ENCODE data around the gene AMOTL2. TPM values are rescaled to one million over a fixed set of nuclear protein-coding genes. Genes with fewer than 3 reads are reported as not detected.

The AMOTL2 gene
- total RNA-seq, 1 donor: 65.0 TPM

DNA sequence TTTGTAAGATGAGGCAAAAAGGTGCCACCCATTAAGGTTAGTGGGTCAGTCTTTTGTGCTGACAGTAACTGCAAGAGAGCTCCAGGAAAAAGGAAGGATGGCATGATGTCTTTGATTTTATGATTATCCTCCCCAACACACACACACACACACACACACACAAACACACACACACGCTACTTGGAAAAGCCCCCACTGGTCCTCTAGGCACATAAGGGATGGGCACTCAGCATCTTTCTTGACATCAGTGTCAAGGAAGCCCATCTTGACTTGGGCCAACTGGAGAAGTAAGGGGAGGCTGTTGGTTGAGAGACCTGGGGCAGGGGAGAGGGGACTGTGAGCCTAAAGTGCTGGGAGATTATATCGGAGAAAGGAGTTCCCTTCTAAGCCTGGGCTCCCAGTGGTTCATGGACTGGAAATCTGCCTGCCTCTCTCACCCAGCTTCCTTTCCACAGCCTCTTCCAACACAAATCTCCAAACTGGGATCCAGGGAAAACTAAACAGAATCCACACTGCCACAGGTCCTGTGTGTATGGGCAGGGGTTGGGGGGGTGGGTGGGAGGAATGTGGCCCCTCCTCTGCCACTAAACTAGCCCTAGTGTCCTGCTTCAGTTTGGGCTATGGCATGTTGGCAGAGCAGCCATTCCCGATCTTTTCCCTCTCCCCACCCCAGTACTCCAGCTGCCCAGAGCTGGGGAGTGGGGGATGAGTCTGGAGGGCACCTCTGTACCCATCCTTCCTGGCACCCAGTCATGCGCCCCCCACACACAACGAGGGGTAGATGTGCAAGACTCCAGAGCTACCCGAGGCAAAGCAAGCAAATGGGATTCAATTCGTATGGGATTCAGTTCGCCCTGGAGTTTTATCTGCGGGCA is 1.6 kb downstream of the AMOTL2 start:
- peak; percentile 48 for DNase-seq (ENCODE audit: low read depth)
- peak overlapping the region; percentile 97 for H3K4me3 ChIP-seq (ENCODE audit: low read depth, low read length)
- TF ChIP-seq CTCF (IDR thresholded peaks at IDR 0.05; ENCODE audit: insufficient read depth, low read length): no peak

GRCh38 chr3:134371542-134372324 is 2.5 kb downstream of the AMOTL2 start:
- peak; percentile 5 for TF ChIP-seq CTCF (IDR thresholded peaks at IDR 0.05; ENCODE audit: insufficient read depth, low read length)
- H3K4me3 ChIP-seq (ENCODE audit: low read depth, low read length): peak overlapping the region; percentile 97
- peak; percentile 64 for DNase-seq (ENCODE audit: low read depth)

DNA sequence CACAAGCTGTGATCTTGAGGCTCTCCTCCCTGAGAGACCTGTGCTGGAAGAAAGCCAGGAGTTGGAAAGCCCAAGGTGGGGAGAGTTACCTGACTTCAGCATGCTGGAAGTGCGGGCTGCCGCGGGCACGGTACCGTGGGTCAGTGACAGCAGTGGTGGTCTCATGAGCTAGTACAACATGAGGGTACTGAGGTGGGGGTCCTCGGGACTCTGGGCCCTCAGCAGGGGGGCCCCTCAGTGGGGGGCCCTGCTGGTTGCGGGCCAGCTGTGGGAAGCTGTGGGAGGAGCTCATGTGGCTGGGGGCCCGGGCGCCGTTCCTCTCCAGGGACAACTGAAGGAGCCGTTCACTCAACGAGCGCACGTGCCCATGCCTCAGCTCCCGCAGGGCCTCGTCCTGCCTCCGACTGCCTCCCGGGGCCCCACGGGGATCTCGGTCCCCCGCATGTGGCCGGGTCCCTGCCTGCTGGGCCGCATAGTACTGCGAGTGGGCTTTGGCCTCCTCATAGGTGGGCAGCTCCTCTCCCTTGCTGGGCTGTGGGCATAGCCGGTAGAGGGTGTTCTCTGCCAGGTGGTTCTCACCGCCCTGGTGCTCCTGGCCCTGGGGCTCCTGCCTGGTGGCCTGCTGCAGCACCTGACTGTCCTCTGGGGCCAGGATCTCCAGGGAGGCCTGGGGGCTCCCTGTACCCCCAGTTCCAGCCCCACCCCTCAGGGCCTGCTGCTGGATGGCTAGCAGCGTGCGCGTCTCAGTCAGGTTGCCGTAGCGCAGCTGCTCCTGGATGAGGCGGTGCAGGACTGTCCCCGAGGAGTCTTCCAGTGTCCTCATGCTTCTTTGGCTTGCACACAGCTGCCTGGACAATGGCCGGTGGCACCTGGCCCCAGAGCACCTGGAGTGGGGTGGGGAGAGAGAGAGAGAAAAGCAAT is 3.4 kb downstream of the AMOTL2 start:
- DNase-seq (ENCODE audit: low read depth): no peak
- TF ChIP-seq CTCF (IDR thresholded peaks at IDR 0.05; ENCODE audit: insufficient read depth, low read length): no peak
- peak overlapping the region; percentile 97 for H3K4me3 ChIP-seq (ENCODE audit: low read depth, low read length)

DNA sequence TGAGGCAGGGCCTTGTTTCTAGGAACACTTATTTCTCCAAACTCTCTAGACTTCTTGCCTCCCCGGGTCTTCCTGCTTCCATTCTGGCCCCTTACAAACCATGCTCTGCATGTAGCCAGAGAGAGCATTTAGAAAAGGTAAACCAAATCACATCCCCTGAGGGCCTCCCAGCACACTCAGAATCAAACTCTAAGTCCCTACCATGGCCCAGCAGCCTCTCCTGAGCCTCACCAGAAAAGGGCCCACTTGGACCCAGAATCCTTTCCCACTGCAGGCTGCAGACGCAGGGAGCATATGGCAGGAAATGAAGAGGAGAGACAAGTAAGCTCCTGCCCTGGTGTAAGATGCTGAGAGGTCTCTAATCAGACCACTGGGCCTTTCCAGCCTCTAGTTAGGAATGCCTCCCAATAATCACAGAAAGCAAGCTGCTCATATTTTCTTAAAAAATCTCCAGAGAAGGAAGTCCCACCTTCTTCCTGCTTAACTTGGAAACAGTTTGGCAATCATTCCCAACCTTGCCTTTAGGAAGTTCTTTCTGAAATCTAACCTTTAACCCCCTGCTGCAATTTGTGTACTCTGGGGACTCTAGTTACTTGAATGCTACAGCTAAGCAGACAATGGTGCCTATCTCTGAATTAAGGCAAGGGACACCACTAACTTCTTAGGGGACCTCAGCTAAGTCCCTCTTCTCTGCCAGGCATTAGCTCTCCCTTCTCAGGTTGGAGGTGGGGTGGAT is 4.2 kb downstream of the AMOTL2 start:
- H3K4me3 ChIP-seq (ENCODE audit: low read depth, low read length): peak overlapping the region; percentile 97
- no peak for TF ChIP-seq CTCF (IDR thresholded peaks at IDR 0.05; ENCODE audit: insufficient read depth, low read length)
- DNase-seq (ENCODE audit: low read depth): peak; percentile 38

DNA sequence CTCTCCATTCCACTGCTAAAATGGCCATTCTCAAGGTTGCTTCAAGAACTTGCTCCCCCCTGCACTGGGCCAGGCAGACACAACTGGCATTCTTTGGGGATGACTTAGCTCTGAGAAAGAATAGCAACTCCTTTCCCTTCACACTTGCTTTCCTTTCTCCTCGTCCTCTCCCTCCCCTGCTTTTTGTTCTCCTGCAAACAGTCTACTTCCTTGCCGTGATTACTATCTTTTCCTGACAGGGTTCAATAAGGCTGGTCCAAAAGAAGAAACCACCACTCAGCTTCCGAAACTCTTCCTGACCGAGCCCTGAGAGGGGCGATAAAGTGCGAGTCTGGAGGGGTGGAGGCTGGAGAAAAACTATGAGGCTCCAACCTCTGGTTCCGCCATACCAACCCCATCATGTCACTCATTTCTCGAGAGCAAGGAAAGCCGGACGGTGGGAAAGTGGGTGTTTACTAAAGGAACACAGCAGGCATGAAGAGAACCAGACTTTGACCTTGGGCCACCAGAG is 5.0 kb downstream of the AMOTL2 start:
- TF ChIP-seq CTCF (IDR thresholded peaks at IDR 0.05; ENCODE audit: insufficient read depth, low read length): peak; percentile 2
- DNase-seq (ENCODE audit: low read depth): peak; percentile 78
- peak overlapping the region; percentile 97 for H3K4me3 ChIP-seq (ENCODE audit: low read depth, low read length)
